ENCODE results near the gene GCAT. TPM values are rescaled to one million over a fixed set of nuclear protein-coding genes. Genes with fewer than 3 reads are reported as not detected.
A peak's percentile ranks its signal among the peaks of the same experiment; 100 is the strongest.

The GCAT gene
- total RNA-seq, 2 donors from 2014 or later: 31.6 to 42.5 TPM

- H3K9me3 ChIP-seq: no peaks in the 10 kb centered on the region
- 17 to 20% methylated on average over 2 of the region's 2 CpGs for WGBS, 2 donors
- peaks cover 74% of the 10 kb centered on the region for H3K4me1 ChIP-seq
- peaks cover 0 to 18% of the 10 kb centered on the region in 2 donors for H3K36me3 ChIP-seq (replicated peaks in 1 of 2; ENCODE audit: insufficient read depth in 1 of 2, low read depth in 2 of 2)
- peak overlapping the region; percentile 31 to 79 (median 71) for H3K27ac ChIP-seq
- peak; percentile 98 for ATAC-seq
- peak; percentile 52 to 84 (median 71) for DNase-seq
- peak in 1 of 3 donors; percentile 21 for TF ChIP-seq POLR2A (IDR thresholded peaks at IDR 0.05)
- TF ChIP-seq, protein P1, sequence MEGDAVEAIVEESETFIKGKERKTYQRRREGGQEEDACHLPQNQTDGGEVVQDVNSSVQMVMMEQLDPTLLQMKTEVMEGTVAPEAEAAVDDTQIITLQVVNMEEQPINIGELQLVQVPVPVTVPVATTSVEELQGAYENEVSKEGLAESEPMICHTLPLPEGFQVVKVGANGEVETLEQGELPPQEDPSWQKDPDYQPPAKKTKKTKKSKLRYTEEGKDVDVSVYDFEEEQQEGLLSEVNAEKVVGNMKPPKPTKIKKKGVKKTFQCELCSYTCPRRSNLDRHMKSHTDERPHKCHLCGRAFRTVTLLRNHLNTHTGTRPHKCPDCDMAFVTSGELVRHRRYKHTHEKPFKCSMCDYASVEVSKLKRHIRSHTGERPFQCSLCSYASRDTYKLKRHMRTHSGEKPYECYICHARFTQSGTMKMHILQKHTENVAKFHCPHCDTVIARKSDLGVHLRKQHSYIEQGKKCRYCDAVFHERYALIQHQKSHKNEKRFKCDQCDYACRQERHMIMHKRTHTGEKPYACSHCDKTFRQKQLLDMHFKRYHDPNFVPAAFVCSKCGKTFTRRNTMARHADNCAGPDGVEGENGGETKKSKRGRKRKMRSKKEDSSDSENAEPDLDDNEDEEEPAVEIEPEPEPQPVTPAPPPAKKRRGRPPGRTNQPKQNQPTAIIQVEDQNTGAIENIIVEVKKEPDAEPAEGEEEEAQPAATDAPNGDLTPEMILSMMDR (IDR thresholded peaks at IDR 0.05): no peak
- intact Hi-C loops (cut with DNase I): no loop called here
- no peak overlapping the region for H3K4me3 ChIP-seq
- H3K27me3 ChIP-seq: no peaks in the 10 kb centered on the region
These were observed 47.2 kb downstream of the GCAT start for GRCh38 chr22:37854946-37855345.

GRCh38 chr22:37855462-37855861, 47.7 kb downstream of the GCAT start:
- ATAC-seq: no peak
- H3K27ac ChIP-seq: peak overlapping the region; percentile 31 to 79 (median 71)
- DNase-seq: peak in 1 of 4 donors; percentile 21
- TF ChIP-seq POLR2A (IDR thresholded peaks at IDR 0.05): no peak
- TF ChIP-seq, protein P1 (IDR thresholded peaks at IDR 0.05): no peak
- H3K4me1 ChIP-seq: peaks cover 74% of the 10 kb centered on the region
- peaks cover 0 to 18% of the 10 kb centered on the region in 2 donors for H3K36me3 ChIP-seq (replicated peaks in 1 of 2; ENCODE audit: insufficient read depth in 1 of 2, low read depth in 2 of 2)
- H3K27me3 ChIP-seq: no peaks in the 10 kb centered on the region
- H3K9me3 ChIP-seq: no peaks in the 10 kb centered on the region
- intact Hi-C loops (cut with DNase I): no loop called here
- 64 to 75% methylated on average over 2 of the region's 2 CpGs for WGBS, 2 donors
- H3K4me3 ChIP-seq: no peak overlapping the region

GRCh38 chr22:37860796-37861421, 53.2 kb downstream of the GCAT start:
- H3K9me3 ChIP-seq: no peaks in the 10 kb centered on the region
- H3K27ac ChIP-seq: peak overlapping the region; percentile 33 to 81 (median 64)
- peaks cover 4 to 6% of the 10 kb centered on the region in 2 donors for H3K36me3 ChIP-seq (replicated peaks in 1 of 2; ENCODE audit: insufficient read depth in 1 of 2, low read depth in 2 of 2)
- no peak overlapping the region for H3K4me3 ChIP-seq
- H3K27me3 ChIP-seq: no peaks in the 10 kb centered on the region
- TF ChIP-seq POLR2A (IDR thresholded peaks at IDR 0.05): peak in 1 of 3 donors; percentile 25
- TF ChIP-seq, protein P1 (IDR thresholded peaks at IDR 0.05): no peak
- intact Hi-C loops (cut with DNase I): loop anchor here (5.0 kb wide), 1 partner anchor 44 kb away; no protein-coding TSS in a partner anchor
- H3K4me1 ChIP-seq: peaks cover 74% of the 10 kb centered on the region
- DNase-seq (peak; percentile 50 to 81 (median 69)), ATAC-seq (peak; percentile 67)
- WGBS, 2 donors: 36 to 39% methylated on average over 7 of the region's 7 CpGs

DNA sequence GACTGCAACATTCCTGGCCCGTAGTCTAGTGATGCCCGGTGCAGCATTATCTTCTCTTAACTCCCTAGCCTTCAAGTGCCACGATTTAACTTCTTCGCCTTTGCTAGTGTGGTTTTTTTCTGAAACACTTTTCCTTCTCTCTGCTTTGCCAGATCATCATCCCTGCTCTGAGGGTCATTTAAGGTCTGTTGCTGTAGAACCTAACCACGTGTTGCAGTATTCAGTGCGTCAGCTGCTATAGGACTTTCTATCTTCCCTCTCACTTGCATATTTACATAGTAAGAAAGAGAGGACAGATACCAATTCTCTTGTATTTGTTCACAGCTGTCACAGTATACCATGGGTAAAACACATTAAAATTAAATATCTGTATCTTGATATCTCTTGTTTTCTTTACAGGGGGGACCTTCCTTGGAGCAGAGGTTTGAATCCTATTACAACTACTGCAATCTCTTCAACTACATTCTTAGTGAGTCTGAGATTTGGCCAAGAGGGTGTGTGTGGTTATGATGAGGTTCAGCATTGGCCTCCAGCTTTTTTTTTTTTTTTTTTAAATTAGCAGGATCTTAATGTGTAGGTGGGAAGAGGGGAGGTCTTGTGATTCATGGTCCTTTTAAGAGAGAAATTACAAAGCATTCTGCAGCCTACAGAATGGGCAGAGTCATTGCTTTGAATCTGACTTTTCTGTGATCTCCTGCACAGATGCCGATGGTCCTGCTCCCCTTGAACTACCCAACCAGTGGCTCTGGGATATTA, 55.0 kb downstream of the GCAT start:
- ATAC-seq (peak; percentile 28), DNase-seq (peak in 2 of 4 donors; percentile 24 to 57)
- Histone ChIP-seq H3K36me3 (replicated peaks in 1 of 2; ENCODE audit: insufficient read depth in 1 of 2, low read depth in 2 of 2) (peaks cover 1 to 4% of the 10 kb centered on the region in 2 donors), H3K27me3 (no peaks in the 10 kb centered on the region), H3K4me1 (peaks cover 70% of the 10 kb centered on the region), H3K4me3 (no peak overlapping the region), H3K9me3 (no peaks in the 10 kb centered on the region), H3K27ac (peak overlapping the region in 3 of 4 donors; percentile 32 to 81 (median 78))
- WGBS, 2 donors: 43 to 48% methylated on average over 7 of the region's 7 CpGs
- intact Hi-C loops (cut with DNase I): loop anchor here (5.0 kb wide), 1 partner anchor 45 kb away; no protein-coding TSS in a partner anchor
- no peak for TF ChIP-seq POLR2A (IDR thresholded peaks at IDR 0.05)
- TF ChIP-seq, protein P1 (IDR thresholded peaks at IDR 0.05): no peak

All from body of pancreas (tissue), 4 donors.